HG03460 (cell line): ENCODE measurements around the gene DDR1.

Source experiments
- ATAC-seq: cut with Tn5 transposase; IDR thresholded peaks from one replicate; pipeline ENCODE4 v1.9.1; 2021; ENCODE audit not compliant: unreplicated experiment

Gene DDR1

DNA sequence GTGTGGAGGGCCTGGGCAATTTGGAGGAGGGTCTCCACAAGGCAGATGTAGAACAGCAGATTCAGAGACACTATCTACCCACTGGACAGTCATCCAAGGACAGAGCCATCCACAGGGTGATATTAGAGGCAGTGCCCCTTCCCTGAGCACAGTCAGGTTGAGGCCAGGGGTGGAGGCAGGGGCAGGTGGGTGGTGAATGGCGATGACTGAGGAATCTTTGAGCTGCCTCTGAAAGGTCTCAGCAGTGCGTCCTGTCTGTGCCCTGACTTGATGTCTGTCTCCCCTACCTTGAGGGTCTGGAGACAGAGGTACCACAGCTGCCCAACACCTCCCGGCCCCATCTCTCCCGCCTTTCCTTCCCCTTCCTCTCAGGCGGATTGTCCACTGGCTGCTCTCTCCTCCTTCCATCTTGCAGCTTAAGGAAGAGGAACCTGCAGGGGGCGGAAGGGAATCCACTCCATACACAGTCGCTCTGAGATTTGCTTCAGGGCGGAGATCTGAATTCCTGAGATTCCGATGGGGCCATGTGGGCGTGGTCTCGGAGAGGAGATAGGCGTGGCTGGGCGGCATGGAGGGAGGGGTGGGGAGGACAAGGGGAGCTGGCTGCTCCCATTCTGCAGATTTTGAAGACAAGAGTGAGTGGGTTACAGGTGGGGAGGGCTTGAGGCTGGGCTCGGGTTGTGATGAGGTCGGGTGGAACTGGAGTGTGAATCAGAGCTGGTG lies 58.2 kb downstream of the DDR1 start:
- no peak for ATAC-seq

DNA sequence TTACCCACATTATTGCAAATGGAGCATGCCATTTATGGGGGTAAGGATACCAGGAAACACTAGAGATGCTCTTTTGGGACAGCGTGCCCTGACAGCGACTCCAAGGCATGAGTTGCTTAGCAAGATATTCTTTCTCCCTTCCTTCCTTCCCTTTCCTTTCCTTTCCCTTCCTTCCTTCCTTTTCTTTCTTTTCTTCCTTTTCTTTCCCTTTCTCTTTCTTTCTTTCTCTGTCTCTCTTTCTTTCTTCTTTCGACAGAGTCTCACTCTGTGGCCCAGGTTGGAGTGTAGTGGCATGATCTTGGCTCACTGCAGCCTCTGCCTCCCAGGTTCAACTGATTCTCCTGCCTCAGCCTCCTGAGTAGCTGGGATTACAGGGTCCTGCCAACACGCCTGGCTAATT lies 59.7 kb downstream of the DDR1 start:
- ATAC-seq, result no peak

DNA sequence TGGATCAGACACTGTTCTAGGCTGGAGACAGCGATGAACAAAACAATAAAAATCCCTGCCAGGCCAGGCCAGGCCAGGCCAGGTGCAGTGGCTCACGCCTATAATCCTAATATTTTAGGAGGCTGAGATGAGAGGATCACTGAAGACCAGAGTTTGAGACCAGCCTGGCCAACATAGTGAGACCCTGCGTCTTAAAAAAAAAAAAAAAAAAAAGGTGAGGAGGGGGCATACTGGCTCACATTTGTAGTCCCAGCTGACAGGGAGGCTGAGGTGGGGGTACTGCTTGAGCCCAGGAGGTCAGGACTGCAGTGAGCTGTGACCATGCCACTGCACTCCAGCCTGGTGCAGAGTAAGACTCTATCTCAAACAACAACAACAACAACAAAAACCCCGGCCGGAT lies 61.0 kb downstream of the DDR1 start:
- ATAC-seq, result no peak

DNA sequence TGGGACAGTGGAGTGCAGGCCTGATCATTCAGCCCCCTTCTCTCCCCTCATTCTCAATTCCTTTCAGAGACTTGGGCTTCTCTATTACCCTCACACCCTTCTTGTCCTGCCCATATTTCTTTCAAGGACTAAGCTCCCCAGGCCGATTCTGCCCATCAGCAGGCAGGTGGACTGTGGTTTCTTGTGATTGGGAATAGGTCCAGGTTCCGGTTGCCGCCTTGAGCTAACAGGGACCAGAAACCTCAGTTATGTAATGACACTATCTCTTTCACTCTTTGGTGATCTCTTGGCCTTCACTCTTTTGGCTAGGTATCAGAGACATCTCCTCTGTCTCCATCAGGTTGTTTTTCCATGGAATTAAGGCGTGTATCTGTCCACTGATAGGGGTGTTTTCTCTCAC lies 62.9 kb downstream of the DDR1 start:
- no peak for ATAC-seq

DNA sequence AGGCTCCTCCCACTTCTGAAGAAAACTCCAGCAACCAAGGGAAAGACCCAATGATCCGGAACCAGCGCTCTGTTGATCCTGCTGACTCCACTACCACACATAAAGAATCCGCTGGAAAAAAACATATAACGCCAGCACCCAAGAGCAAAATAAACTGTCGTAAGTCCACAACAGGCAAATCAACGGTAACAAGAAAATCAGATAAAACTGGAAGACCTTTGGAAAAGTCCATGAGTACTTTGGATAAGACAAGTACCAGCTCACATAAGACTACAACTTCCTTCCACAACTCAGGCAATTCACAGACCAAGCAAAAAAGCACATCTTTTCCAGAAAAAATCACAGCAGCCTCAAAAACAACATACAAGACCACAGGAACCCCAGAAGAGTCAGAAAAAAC lies 64.5 kb downstream of the DDR1 start:
- ATAC-seq, result no peak
